HepG2 (cell line): Measurements from ENCODE around the gene ACTRT2. TPM values are rescaled to one million over a fixed set of nuclear protein-coding genes. Genes with fewer than 3 reads are reported as not detected.

Source experiments
- ATAC-seq: fragments of 200-7000 bp; cut with Tn5 transposase; 3 replicates; pipeline ENCODE4 v1.9.1; 2020; ENCODE audit warnings: mild to moderate bottlenecking, moderate library complexity
- BruUV-seq: library from RNA; stranded (reverse); fragments of 400-500 nt; replicated peaks from 2 replicates; lab custom pipeline; 2021; lab: Mats Ljungman, UMichigan
- CTCF ChIA-PET: fragments of 300-600 bp; formaldehyde crosslinking; extraction: SDS; loops from one replicate; lab custom pipeline; 2021; ENCODE audit warnings: low total read pairs, inconsistent platforms, low intra/inter-chr PET ratio; lab: Yijun Ruan, JAX
- POLR2A ChIA-PET: fragments of 350-600 bp; sonication (Branson Sonifier 250); formaldehyde crosslinking; loops from one replicate; lab custom pipeline; 2020; ENCODE audit warnings: antibody characterized with exemption, inconsistent platforms; lab: Yijun Ruan, JAX
- DNase-seq: peaks from one replicate; pipeline ENCODE4 v3.0.0-alpha.2; 2015; ENCODE audit warnings: low spot score
- FAIRE-seq: peaks from 3 replicates; lab custom pipeline; 2011; peaks lifted over from hg19 to GRCh38; lab: Jason Lieb, UNC
- H2AFZ ChIP-seq: one replicate; pipeline ENCODE4 v1.6.1; 2011; ENCODE audit warnings: low read length, inconsistent platforms
- H3K27ac ChIP-seq: fragments of 300-600 bp; 3 replicates; pipeline ENCODE4 v1.8.0; 2011; ENCODE audit warnings: mixed run types, mild to moderate bottlenecking, mixed read lengths, low read length, inconsistent platforms; ENCODE audit not compliant: insufficient read depth; ENCODE audit errors: extremely low read length
- H3K27me3 ChIP-seq, 2 experiments: fragments of 200-600 bp in 1 of 2; 2 replicates in 1 of 2; 3 replicates in 1 of 2; pipeline versions ENCODE4 v1.6.0 to v1.8.0; 2011; ENCODE audit warnings: low read length in 2 of 2, mild to moderate bottlenecking in 2 of 2, moderate library complexity in 2 of 2, inconsistent platforms in 1 of 2; ENCODE audit not compliant: insufficient read depth in 2 of 2, control insufficient read depth in 1 of 2
- H3K36me3 ChIP-seq, 2 experiments: fragments of 200-600 bp in 1 of 2; replicated peaks in 1 of 2; 2 replicates in 1 of 2; 3 replicates in 1 of 2; pipeline versions ENCODE4 v1.5.1 to v1.8.0; 2011; ENCODE audit warnings: low read length in 2 of 2, inconsistent platforms in 1 of 2; ENCODE audit not compliant: insufficient read depth in 2 of 2, control insufficient read depth in 1 of 2
- H3K4me1 ChIP-seq: 2 replicates; pipeline ENCODE4 v1.5.1; 2012; ENCODE audit warnings: low read length, inconsistent platforms; ENCODE audit not compliant: insufficient read depth
- H3K4me2 ChIP-seq: 2 replicates; pipeline ENCODE4 v1.6.0; 2011; ENCODE audit warnings: low read depth, low read length, inconsistent platforms
- H3K4me3 ChIP-seq, 3 experiments: fragments of 200-600 bp in 1 of 3; sonication (generic), shearing (Covaris generic) in 1 of 3; replicated peaks in 1 of 3; 2 replicates each; pipeline ENCODE4 v1.5.1; 2011 to 2016; ENCODE audit warnings: low read length in 3 of 3, inconsistent platforms in 2 of 3, low read depth in 2 of 3, mild to moderate bottlenecking in 2 of 3, control low read depth in 1 of 3, mixed read lengths in 1 of 3; ENCODE audit not compliant: insufficient read depth in 1 of 3
- H3K79me2 ChIP-seq: one replicate; pipeline ENCODE4 v1.6.1; 2011; ENCODE audit warnings: low read length, inconsistent platforms; ENCODE audit not compliant: insufficient read depth
- H3K9ac ChIP-seq: 2 replicates; pipeline ENCODE4 v1.6.0; 2011; ENCODE audit warnings: mild to moderate bottlenecking, low read depth, low read length, inconsistent platforms; ENCODE audit not compliant: insufficient read depth
- H3K9me3 ChIP-seq: 2 replicates; pipeline ENCODE4 v1.5.1; 2012; ENCODE audit warnings: mild to moderate bottlenecking, low read length
- H4K20me1 ChIP-seq: 2 replicates; pipeline ENCODE4 v1.6.0; 2011; ENCODE audit warnings: inconsistent platforms, mild to moderate bottlenecking, low read length, moderate library complexity; ENCODE audit not compliant: insufficient read depth
- BCLAF1 ChIP-seq: fragments of 450-650 bp; IDR thresholded peaks from 2 replicates; pipeline ENCODE4 v1.6.1; 2017; ENCODE audit warnings: mild to moderate bottlenecking
- HNRNPK ChIP-seq: fragments of 200-400 bp; formaldehyde crosslinking; IDR thresholded peaks from 2 replicates; pipeline ENCODE4 v1.6.1; 2018; ENCODE audit warnings: low read length, low read depth, moderate library complexity, mild to moderate bottlenecking; ENCODE audit not compliant: poor library complexity, severe bottlenecking
- SOX13 ChIP-seq, 3 experiments: fragments of 450-650 bp in 1 of 3; sonication (generic) in 1 of 3; formaldehyde crosslinking in 1 of 3; IDR thresholded peaks in 2 of 3; conservative IDR thresholded peaks in 1 of 3; 2 replicates each; pipeline versions ENCODE4 v1.5.0 to v1.6.1; 2016 to 2020; ENCODE audit warnings: antibody characterized with exemption in 1 of 3, mild to moderate bottlenecking in 1 of 3, missing compliant biosample characterization in 1 of 3, missing genetic modification reagents in 1 of 3, moderate library complexity in 1 of 3
- SP4 ChIP-seq: sonication (generic); formaldehyde crosslinking; IDR thresholded peaks from 2 replicates; pipeline ENCODE4 v1.8.1; 2023; ENCODE audit warnings: mild to moderate bottlenecking, missing genetic modification reagents
- ZNF724P ChIP-seq: sonication (generic); formaldehyde crosslinking; IDR thresholded peaks from 2 replicates; pipeline ENCODE4 v1.8.0; 2022; ENCODE audit warnings: missing genetic modification reagents, borderline replicate concordance
- WGBS: methylation state at CpG from one replicate; pipeline ENCODE4 v1.1.6; 2017; ENCODE audit warnings: low lambda C conversion rate; 5-methylcytosine and 5-hydroxymethylcytosine counted together
- in situ Hi-C: cut with HindIII; loops from 2 replicates; pipeline ENCODE4 v1.10.0; 2017; ENCODE audit warnings: low pct_unique_long_range_greater_than_20kb; ENCODE audit not compliant: extremely low pct_ligation_motif_present
- intact Hi-C: fragments of 100-400 bp; cut with micrococcal nuclease; formaldehyde crosslinking; loops from one replicate; pipeline ENCODE4 v1.10.0; 2022; ENCODE audit not compliant: unreplicated experiment
- polyA plus RNA-seq, 8 experiments: library from polyadenylated mRNA; depleted of rRNA in 3 of 8; stranded (reverse) in 7 of 8; unstranded in 1 of 8; fragments of >200 nt; fragmentation: Illumina TruSeq in 4 of 8; extraction: Trizol in 4 of 8; gene quantifications; 2 replicates each; pipeline versions ENCODE4 v1.2.1 to v1.2.3, GENCODE V29; 2011 to 2016; ENCODE audit warnings: low read depth in 4 of 8, missing spikeins in 1 of 8, mixed read lengths in 1 of 8; ENCODE audit not compliant: insufficient read depth in 1 of 8
- total RNA-seq, 5 experiments: library from RNA; depleted of rRNA; stranded (reverse); fragments of >200 nt; fragmentation: Illumina TruSeq; extraction: Trizol; gene quantifications; 2 replicates each; pipeline ENCODE4 v1.2.3, GENCODE V29; 2016; ENCODE audit warnings: low read depth in 1 of 5

ACTRT2 gene
- total and polyA plus RNA-seq, 2 of the 13 experiments (the other 11 are each of a cell fraction or from before 2014, with no cell fraction given), result not detected

- H3K9me3 ChIP-seq, result no peaks in the 10 kb centered on the region
- 2% methylated on average over 11 of the region's 22 CpGs for WGBS
- peak; percentile 37; the same call in 2 of the 3 replicates for ATAC-seq
- no peaks in the 10 kb centered on the region for H3K79me2 ChIP-seq
- H3K27me3 ChIP-seq, result peaks cover 13 to 78% of the 10 kb centered on the region in 2 experiments
- peak overlapping the region; percentile 23; the same call in 1 of the 2 replicates for H3K4me2 ChIP-seq
- POLR2A ChIA-PET, result no interaction called here
- BruUV-seq, result no TSS peak
- intact Hi-C loops, result no loop called here
- H3K9ac ChIP-seq, result no peak overlapping the region
- H3K27ac ChIP-seq, result no peak overlapping the region
- no peak for FAIRE-seq
- in situ Hi-C loops, result no loop called here
- no peak for TF ChIP-seq ZNF724P (CRISPR knock-in tag)
- no peak for TF ChIP-seq SP4 (CRISPR knock-in tag)
- no peak for TF ChIP-seq BCLAF1
- TF ChIP-seq HNRNPK, result no peak
- TF ChIP-seq SOX13 (IDR thresholded peaks at IDR 0.05), result no peak
- TF ChIP-seq SOX13 (CRISPR knock-in tag; conservative IDR thresholded peaks at IDR 0.05 in 1 of 2, IDR thresholded peaks at IDR 0.05 in 1 of 2), result peak in 1 of 2 experiments; percentile 50; a peak in 1 of 4 replicates
- no peak overlapping the region for H3K4me3 ChIP-seq
- CTCF ChIA-PET, result no interaction called here
- no peaks in the 10 kb centered on the region for H3K36me3 ChIP-seq
- no peaks in the 10 kb centered on the region for H3K4me1 ChIP-seq
- H2AFZ ChIP-seq, result no peak overlapping the region
- no peaks in the 10 kb centered on the region for H4K20me1 ChIP-seq
- DNase-seq, result no peak
These were observed 9.6 kb downstream of the ACTRT2 start for GRCh38 chr1:3030663-3031381.
